HFFc6 (cell line): ENCODE results near the gene KRTAP4-2. TPM values are rescaled to one million over a fixed set of nuclear protein-coding genes. Genes with fewer than 3 reads are reported as not detected.
"Not testable (repeated sequence)": the region's sequence is repeated elsewhere in the genome, so short reads cannot be mapped to it uniquely, and the experiment has no call there.

Source experiments
- DNase-seq: peaks from one replicate; pipeline ENCODE4 v3.0.0-alpha.2; 2018
- H3K27ac Mint-ChIP-seq: 2 replicates; pipeline ENCODE4 v1.8.0; 2020; ENCODE audit warnings: mild to moderate bottlenecking, mixed read lengths
- H3K27me3 Mint-ChIP-seq: 2 replicates; pipeline ENCODE4 v1.8.0; 2021; ENCODE audit warnings: mild to moderate bottlenecking, moderate library complexity, mixed read lengths; ENCODE audit not compliant: insufficient read depth
- H3K36me3 Mint-ChIP-seq: 2 replicates; pipeline ENCODE4 v1.8.0; 2021; ENCODE audit warnings: low read depth, mixed read lengths
- H3K4me1 Mint-ChIP-seq: 2 replicates; pipeline ENCODE4 v1.8.0; 2020; ENCODE audit warnings: low read depth, mixed read lengths
- H3K4me3 Mint-ChIP-seq: 2 replicates; pipeline ENCODE4 v1.8.0; 2020; ENCODE audit warnings: mild to moderate bottlenecking, moderate library complexity, mixed read lengths
- H3K9me3 Mint-ChIP-seq: 2 replicates; pipeline ENCODE4 v1.8.0; 2020; ENCODE audit warnings: mild to moderate bottlenecking, mixed read lengths
- CTCF ChIP-seq: fragments of 200-600 bp; sonication (generic); IDR thresholded peaks from 2 replicates; pipeline ENCODE4 v1.5.0; 2021; ENCODE audit warnings: antibody characterized with exemption, mild to moderate bottlenecking
- total RNA-seq, 6 experiments: library from RNA; stranded (reverse); fragmentation: NEBNext Ultra II Directional; extraction: Animal tissue kit (Norgen Biotek cat#: 25700); gene quantifications; 2 replicates in 1 of 6; 3 replicates in 5 of 6; pipeline ENCODE4 v1.2.3, GENCODE V29; 2021

The KRTAP4-2 gene
- total RNA-seq, 6 experiments from 2014 or later: not detected

GRCh38 chr17:41153856-41154255 lies 24.2 kb downstream of the KRTAP4-2 start:
- H3K27me3 Mint-ChIP-seq: peaks cover 2% of the 10 kb centered on the region
- no peaks in the 10 kb centered on the region for H3K9me3 Mint-ChIP-seq
- H3K27ac Mint-ChIP-seq: no peak overlapping the region
- no peak for TF ChIP-seq CTCF
- DNase-seq: no peak
- no peaks in the 10 kb centered on the region for H3K36me3 Mint-ChIP-seq
- H3K4me3 Mint-ChIP-seq: no peak overlapping the region
- H3K4me1 Mint-ChIP-seq: peaks cover 10% of the 10 kb centered on the region

DNA sequence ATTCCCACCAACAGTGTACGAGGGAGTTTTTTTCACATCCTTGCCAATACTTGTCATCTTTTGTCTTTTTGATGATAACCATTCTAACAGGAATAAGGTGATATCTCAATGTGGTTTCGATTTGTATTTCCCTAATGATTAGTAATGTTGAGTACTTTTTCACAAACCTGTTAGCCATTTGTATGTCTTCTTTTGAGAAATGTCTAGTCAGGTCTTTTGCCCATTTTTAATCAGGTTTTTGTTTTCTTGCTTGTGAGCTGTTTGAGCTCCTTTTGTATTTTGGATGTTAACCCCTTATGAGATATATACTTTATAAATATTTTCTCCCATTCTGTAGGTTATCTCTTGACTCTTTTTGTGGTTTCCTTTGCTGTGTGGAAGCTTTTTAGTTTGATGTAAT lies 26.5 kb downstream of the KRTAP4-2 start:
- Mint-ChIP-seq H3K4me3 (no peak overlapping the region), H3K36me3 (no peaks in the 10 kb centered on the region), H3K27me3 (no peaks in the 10 kb centered on the region), H3K9me3 (no peaks in the 10 kb centered on the region), H3K27ac (no peak overlapping the region), H3K4me1 (peaks cover 12% of the 10 kb centered on the region)
- TF ChIP-seq CTCF: no peak
- no peak for DNase-seq

- H3K27me3 Mint-ChIP-seq: no peaks in the 10 kb centered on the region
- H3K36me3 Mint-ChIP-seq: no peaks in the 10 kb centered on the region
Measured at GRCh38 chr17:41150026-41150425, 28.0 kb downstream of the KRTAP4-2 start.

DNA sequence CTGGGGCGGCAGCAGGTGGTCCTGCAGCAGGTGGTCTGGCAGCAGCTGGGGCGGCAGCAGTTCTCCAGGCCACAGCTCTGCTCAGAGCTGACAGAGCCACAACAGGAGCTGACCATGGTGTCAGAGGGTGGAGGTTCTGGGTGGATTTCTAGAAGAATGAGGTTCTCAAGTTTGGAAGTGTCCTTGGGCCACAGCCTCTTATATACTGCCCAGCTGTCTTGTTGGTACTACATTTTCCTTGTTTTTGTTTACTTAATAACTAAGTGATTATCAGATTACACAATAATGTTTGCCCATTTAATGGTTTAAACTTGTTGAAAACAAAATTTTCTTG lies 28.4 kb downstream of the KRTAP4-2 start, which contains the start of gene KRTAP4-5:
Gene KRTAP4-5, minus strand, starts transcription at position 174 of the 334 bp plus-strand sequence. Its CDS starts 58 bp downstream, at position 116.
- no peak for TF ChIP-seq CTCF
- H3K27me3 Mint-ChIP-seq: no peaks in the 10 kb centered on the region
- no peak within 1 kb of the TSS for H3K4me3 Mint-ChIP-seq
- H3K27ac Mint-ChIP-seq: no peak within 1 kb of the TSS
- no peak for DNase-seq
- no peaks in the 10 kb centered on the region for H3K36me3 Mint-ChIP-seq
- peaks cover 7% of the 10 kb centered on the region for H3K4me1 Mint-ChIP-seq
- H3K9me3 Mint-ChIP-seq: no peaks in the 10 kb centered on the region

More at GRCh38 chr17:41150026-41150425, 28.0 kb downstream of the KRTAP4-2 start:
- Mint-ChIP-seq H3K9me3 (no peaks in the 10 kb centered on the region), H3K4me1 (peaks cover 7% of the 10 kb centered on the region), H3K4me3 (no peak overlapping the region), H3K27ac (no peak overlapping the region)
- TF ChIP-seq CTCF: no peak
- DNase-seq: no peak

GRCh38 chr17:41148971-41149651 lies 28.9 kb downstream of the KRTAP4-2 start:
- H3K4me1 Mint-ChIP-seq, DNase-seq, H3K36me3 Mint-ChIP-seq, H3K27ac Mint-ChIP-seq, H3K9me3 Mint-ChIP-seq, H3K27me3 Mint-ChIP-seq, H3K4me3 Mint-ChIP-seq: not testable (repeated sequence)

DNA sequence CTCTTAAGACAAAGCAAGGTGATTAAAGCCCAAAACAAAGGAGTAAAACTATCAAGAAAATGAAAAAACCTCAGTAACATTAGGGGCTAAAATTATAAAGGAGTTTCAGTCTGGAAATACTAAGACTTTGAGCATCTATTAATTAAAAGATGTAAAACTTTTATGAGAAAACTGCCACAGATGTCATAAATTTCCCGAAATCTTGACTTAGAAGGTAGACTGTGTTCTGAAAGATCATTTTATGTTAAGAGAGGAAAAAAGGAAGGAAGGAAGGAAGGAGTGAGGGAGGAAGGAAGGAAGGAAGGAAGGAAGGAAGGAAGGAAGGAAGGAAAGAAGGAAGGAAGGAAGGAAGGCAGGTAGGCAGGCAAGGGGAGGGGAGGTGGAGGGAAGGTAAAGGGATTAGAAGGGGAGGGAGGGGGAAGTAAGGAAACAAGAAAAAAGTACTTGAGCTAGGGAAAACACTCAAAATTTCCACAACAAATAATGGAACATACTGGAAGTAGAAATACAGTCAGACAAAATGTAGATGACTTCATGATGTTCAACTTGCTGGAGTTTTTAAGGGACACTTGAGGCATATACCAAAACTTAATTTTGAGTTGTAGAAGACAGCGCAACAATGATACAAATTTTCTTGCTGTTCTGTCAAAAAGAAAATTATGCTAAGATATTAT lies 30.4 kb downstream of the KRTAP4-2 start:
- H3K27ac Mint-ChIP-seq: no peak overlapping the region
- no peak overlapping the region for H3K4me3 Mint-ChIP-seq
- no peak for TF ChIP-seq CTCF
- no peaks in the 10 kb centered on the region for H3K27me3 Mint-ChIP-seq
- H3K4me1 Mint-ChIP-seq: peaks cover 7% of the 10 kb centered on the region
- peaks cover 15% of the 10 kb centered on the region for H3K36me3 Mint-ChIP-seq
- H3K9me3 Mint-ChIP-seq: peaks cover 16% of the 10 kb centered on the region
- DNase-seq: no peak
